Fibroblast of pulmonary artery (primary cell): ENCODE results near the gene SERTAD1.

Source experiments
- DNase-seq: peaks from one replicate; pipeline ENCODE4 v3.0.0-alpha.2; 2010; ENCODE audit warnings: low read depth
- H3K4me3 ChIP-seq: replicated peaks from 2 replicates; pipeline ENCODE4 v1.5.1; 2011; ENCODE audit warnings: low read depth, mild to moderate bottlenecking, control low read depth, low read length, moderate library complexity
- TF ChIP-seq, protein P1 (sequence below): IDR thresholded peaks from 2 replicates; pipeline ENCODE4 v1.5.1; 2011; ENCODE audit warnings: mild to moderate bottlenecking, control low read depth, low read length, inconsistent platforms; ENCODE audit errors: missing control alignments

The SERTAD1 gene

DNA sequence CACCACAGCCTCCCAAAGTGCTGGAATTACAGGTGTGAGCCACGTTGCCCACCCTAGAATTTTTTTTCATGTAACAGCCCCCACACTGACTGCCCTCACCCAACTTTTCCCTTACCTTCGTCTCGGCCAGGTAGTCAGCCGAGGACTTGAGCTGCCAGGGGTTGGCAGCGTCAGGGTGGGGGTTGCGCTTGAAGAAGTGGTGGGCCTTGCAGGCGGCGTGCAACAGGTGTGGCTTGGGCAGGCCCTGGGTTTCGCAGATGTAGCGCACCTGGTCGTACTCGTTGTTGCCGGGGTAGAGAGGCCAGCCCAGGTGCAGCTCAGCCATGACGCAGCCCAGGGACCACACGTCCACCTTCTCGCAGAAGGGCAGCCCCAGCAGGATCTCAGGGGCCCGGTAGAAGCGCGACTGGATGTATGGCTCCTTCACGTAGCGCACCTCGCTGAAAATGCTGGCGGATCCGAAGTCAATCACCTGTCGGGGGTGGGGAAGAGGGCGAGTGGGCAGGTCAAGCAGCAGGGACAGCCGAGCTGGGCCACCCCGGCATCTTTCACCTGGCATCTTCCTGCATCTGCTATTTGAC is 42.0 kb downstream of the SERTAD1 start:
- no peak overlapping the region for H3K4me3 ChIP-seq
- DNase-seq: no peak
- TF ChIP-seq, protein P1, sequence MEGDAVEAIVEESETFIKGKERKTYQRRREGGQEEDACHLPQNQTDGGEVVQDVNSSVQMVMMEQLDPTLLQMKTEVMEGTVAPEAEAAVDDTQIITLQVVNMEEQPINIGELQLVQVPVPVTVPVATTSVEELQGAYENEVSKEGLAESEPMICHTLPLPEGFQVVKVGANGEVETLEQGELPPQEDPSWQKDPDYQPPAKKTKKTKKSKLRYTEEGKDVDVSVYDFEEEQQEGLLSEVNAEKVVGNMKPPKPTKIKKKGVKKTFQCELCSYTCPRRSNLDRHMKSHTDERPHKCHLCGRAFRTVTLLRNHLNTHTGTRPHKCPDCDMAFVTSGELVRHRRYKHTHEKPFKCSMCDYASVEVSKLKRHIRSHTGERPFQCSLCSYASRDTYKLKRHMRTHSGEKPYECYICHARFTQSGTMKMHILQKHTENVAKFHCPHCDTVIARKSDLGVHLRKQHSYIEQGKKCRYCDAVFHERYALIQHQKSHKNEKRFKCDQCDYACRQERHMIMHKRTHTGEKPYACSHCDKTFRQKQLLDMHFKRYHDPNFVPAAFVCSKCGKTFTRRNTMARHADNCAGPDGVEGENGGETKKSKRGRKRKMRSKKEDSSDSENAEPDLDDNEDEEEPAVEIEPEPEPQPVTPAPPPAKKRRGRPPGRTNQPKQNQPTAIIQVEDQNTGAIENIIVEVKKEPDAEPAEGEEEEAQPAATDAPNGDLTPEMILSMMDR: no peak

DNA sequence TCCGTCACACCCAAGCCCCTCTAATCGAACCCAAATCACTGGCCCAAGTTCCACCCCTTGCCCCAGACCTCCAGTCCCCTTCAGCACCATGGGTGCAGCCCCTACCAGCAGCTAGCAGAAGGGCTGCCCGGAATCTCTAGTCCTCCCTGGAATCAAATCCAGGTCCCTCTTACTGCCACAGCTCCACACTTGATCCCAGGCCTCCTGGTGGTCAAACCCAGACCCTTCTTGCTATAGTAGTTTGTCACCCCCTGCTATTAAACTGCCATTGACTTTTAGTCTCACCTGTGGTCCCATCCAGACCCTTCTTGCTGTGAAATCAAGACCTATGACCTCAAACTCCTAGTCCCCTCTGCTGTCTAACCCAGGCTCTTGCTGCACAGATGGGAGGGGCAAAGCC is 44.5 kb downstream of the SERTAD1 start:
- H3K4me3 ChIP-seq: no peak overlapping the region
- DNase-seq: no peak
- TF ChIP-seq, protein P1: peak; percentile 12

DNA sequence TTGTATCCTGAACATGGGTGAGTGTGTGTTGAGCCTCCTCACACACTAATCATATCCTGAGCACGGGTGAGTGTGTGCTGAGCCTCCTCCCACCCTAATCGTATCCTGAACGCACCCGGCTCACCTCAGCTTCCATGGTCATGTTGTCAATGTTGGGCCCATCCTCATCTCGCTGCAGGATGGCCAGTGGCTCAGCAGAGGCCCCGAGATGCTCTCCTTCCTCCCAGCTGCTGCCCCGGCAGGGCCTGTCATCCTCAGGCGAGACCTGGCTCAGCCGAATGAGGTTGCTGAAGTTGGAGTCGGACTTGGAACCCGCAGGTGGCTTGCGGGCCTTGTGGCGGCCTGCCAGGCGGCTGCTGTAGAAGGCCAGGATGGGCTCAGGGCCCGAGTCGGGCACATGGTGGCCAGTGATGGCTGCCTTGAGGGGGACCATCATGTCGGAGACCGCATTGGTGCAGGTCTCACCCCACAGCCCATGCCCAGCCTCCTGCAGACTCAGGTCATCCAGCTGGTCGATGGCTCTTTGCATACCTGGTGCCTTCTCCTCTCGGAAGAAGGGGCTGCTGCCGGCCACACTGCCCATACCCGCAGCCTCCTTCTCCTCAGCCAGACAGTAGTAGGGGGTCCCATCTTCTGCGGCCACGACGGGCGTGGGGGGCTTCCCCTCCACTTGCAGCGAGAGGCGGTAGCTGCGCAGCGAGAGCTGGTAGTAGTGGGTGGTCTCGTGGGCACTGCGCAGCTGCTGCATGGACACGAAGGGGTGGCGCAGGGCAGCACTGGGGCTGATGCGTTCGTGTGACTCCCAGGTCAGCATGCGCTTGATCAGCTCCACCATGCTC is 45.4 kb downstream of the SERTAD1 start:
- TF ChIP-seq, protein P1: no peak
- no peak for DNase-seq
- H3K4me3 ChIP-seq: no peak overlapping the region

DNA sequence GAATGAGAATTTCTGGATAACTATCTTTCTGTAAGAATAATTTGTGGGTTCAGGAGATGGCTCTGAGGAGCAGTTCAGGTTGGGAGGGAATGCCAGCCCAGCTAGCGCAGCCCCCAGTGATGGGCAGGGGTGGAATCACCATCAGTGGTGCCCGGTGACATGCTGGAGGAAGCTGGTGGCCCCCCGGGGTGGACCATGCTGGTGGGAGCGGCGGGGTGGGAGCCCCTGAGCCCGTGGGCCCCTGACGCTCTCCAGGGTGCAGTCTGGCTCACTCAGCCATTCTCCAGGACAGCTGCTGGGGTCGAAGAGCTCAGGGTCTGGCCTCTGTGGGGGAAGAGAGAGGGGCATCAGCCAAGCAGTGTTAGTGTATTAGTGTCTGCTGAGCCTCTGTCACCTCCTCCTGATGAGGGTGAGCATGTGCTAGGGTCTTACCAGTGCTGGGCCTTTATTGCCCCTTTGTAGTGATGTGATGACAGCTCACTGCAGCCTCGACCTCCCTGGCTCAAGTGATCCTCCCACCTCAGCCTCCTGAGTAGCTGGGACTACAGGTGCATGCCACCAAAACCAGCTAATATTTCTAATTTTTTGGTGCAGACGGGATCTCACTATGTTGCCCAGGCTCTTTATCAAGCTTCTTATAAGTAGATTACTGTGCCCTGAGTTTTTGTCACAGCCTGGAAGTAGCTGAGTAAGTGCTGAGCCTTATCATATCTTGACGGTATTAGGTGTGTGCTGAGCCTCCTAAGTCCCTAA is 46.2 kb downstream of the SERTAD1 start:
- no peak for DNase-seq
- H3K4me3 ChIP-seq: no peak overlapping the region
- TF ChIP-seq, protein P1: no peak

DNA sequence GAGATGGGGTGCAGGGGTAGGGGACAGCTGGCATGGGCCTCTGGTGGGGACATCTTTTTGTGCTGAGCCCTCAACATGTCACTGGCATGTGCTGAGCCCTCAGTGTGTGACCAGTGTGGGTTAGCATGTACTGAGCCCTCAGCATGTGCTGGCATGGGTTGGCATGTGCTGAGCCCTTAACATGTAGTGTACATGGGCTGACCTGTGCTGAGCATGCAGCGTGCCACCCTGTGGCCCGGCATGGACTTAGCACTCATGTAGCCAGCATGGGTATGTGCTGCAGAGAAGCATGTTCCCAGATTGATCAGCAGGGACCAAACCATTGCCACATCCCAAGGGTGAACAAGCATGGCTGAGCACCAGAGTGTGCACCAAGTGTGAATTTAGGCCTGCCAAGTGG is 47.3 kb downstream of the SERTAD1 start:
- DNase-seq: no peak
- TF ChIP-seq, protein P1: no peak

DNA sequence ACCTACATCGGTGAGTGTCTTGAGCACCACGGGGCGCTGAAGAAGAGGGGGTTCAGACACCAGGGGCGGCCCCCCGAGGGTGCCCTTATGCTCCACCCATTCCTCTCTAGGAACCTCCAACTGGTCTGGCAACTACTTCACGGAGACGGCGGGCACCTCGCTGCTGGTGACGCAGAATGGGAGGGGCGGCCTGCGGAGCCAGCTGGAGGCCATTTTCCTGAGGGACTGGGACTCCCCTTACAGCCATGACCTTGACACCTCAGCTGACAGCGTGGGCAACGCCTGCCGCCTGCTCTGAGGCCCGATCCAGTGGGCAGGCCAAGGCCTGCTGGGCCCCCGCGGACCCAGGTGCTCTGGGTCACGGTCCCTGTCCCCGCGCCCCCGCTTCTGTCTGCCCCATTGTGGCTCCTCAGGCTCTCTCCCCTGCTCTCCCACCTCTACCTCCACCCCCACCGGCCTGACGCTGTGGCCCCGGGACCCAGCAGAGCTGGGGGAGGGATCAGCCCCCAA is 47.9 kb downstream of the SERTAD1 start:
- no peak overlapping the region for H3K4me3 ChIP-seq
- DNase-seq: no peak
- TF ChIP-seq, protein P1: no peak

More for the DNA sequence above, 47.3 kb downstream of the SERTAD1 start:
- no peak overlapping the region for H3K4me3 ChIP-seq
